ENCODE measurements around the gene SUCLG2.

DNA sequence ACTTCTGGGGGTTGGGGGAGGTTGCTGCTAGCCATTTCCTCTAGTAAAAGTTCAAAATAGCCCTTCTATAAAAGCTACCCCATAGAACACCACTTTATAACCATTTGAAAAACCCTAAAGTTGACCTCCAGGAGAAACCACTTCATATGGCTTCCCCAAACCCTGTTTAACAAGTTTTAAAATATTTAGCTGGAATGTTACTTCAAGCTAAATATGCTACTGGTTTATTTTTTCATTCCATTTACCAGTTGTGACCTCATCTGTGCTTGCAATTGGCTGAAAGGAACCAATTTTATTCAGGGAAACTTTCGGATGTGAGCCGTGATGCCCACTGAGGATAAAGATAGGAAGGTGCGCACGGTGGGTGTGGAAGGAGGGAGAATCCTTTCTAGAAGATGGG, 221.3 kb downstream of the SUCLG2 start:
- TF ChIP-seq, protein P1, sequence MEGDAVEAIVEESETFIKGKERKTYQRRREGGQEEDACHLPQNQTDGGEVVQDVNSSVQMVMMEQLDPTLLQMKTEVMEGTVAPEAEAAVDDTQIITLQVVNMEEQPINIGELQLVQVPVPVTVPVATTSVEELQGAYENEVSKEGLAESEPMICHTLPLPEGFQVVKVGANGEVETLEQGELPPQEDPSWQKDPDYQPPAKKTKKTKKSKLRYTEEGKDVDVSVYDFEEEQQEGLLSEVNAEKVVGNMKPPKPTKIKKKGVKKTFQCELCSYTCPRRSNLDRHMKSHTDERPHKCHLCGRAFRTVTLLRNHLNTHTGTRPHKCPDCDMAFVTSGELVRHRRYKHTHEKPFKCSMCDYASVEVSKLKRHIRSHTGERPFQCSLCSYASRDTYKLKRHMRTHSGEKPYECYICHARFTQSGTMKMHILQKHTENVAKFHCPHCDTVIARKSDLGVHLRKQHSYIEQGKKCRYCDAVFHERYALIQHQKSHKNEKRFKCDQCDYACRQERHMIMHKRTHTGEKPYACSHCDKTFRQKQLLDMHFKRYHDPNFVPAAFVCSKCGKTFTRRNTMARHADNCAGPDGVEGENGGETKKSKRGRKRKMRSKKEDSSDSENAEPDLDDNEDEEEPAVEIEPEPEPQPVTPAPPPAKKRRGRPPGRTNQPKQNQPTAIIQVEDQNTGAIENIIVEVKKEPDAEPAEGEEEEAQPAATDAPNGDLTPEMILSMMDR (IDR thresholded peaks at IDR 0.05; ENCODE audit: low read length): no peak
- TF ChIP-seq EZH2phosphoT487 (IDR thresholded peaks at IDR 0.05; ENCODE audit: low read length): no peak

Measured in MM.1S (cell line).